H1 (cell line): ENCODE data around the gene CASK. TPM values are rescaled to one million over a fixed set of nuclear protein-coding genes. Genes with fewer than 3 reads are reported as not detected.

Experiments used
- ASH2L ChIP-seq: fragments of 200-600, 300-600 bp; sonication (generic); IDR thresholded peaks from one replicate; pipeline ENCODE4 v1.7.1; 2017; ENCODE audit warnings: low read length
- ATF2 ChIP-seq: IDR thresholded peaks from 2 replicates; pipeline ENCODE4 v1.6.1; 2012; ENCODE audit warnings: low read length, inconsistent platforms
- CTBP2 ChIP-seq: IDR thresholded peaks from 2 replicates; pipeline ENCODE4 v1.7.0; 2011; ENCODE audit warnings: borderline replicate concordance, mild to moderate bottlenecking, moderate library complexity, mixed read lengths, low read length; ENCODE audit not compliant: insufficient read depth, insufficient read length
- EZH2 ChIP-seq: fragments of 200-600 bp; sonication (generic); IDR thresholded peaks from 2 replicates; pipeline ENCODE4 v1.7.1; 2012; ENCODE audit warnings: low read depth, mild to moderate bottlenecking, moderate library complexity, low read length, inconsistent platforms; ENCODE audit not compliant: severe bottlenecking
- NANOG ChIP-seq: IDR thresholded peaks from 2 replicates; pipeline ENCODE4 v1.6.1; 2011; ENCODE audit warnings: low read length, low read depth, mild to moderate bottlenecking, inconsistent platforms; ENCODE audit not compliant: insufficient read depth, poor library complexity, severe bottlenecking
- POU5F1 ChIP-seq: IDR thresholded peaks from 2 replicates; pipeline ENCODE4 v1.6.1; 2011; ENCODE audit warnings: low read depth, mild to moderate bottlenecking, low read length, moderate library complexity
- SP1 ChIP-seq: IDR thresholded peaks from 2 replicates; pipeline ENCODE4 v1.6.1; 2011; ENCODE audit warnings: low read depth, low read length
- SUZ12 ChIP-seq: fragments of 200-600 bp; sonication (generic); IDR thresholded peaks from 2 replicates; pipeline ENCODE4 v1.6.1; 2012; ENCODE audit warnings: mild to moderate bottlenecking, inconsistent platforms, low read length, moderate library complexity, mixed read lengths
- TEAD4 ChIP-seq: IDR thresholded peaks from 2 replicates; pipeline ENCODE4 v1.6.1; 2012; ENCODE audit warnings: low read depth, low read length, inconsistent platforms, mixed read lengths
- polyA plus RNA-seq, 7 experiments: library from polyadenylated mRNA; depleted of rRNA in 3 of 7; stranded (reverse) in 5 of 7; unstranded in 2 of 7; fragments of >200 nt in 5 of 7; fragments of 200-250 nt in 2 of 7; gene quantifications; 1 replicate in 5 of 7; 2 replicates in 1 of 7; 4 replicates in 1 of 7; pipeline versions ENCODE4 v1.2.1 to v1.2.3, GENCODE V29; 2011 to 2013; ENCODE audit warnings: missing spikeins in 2 of 7, mixed read lengths in 2 of 7
- total RNA-seq: library from RNA; stranded (reverse); fragmentation: NEBNext Ultra II Directional; extraction: Animal tissue kit (Norgen Biotek cat#: 25700); gene quantifications from 2 replicates; pipeline ENCODE4 v1.2.1, GENCODE V29; 2021
- TF ChIP-seq, protein P1 (sequence below): fragments of 300-600 bp; sonication (generic); IDR thresholded peaks from 2 replicates; pipeline ENCODE4 v1.7.1; 2012; ENCODE audit warnings: low read length, moderate library complexity, mild to moderate bottlenecking, inconsistent platforms; ENCODE audit not compliant: insufficient replicate concordance

The CASK gene
- total and polyA plus RNA-seq, 2 of the 8 experiments (the other 6 are each of a cell fraction or from before 2014, with no cell fraction given), result 21.6 to 55.1 TPM

- TF ChIP-seq, protein P1, sequence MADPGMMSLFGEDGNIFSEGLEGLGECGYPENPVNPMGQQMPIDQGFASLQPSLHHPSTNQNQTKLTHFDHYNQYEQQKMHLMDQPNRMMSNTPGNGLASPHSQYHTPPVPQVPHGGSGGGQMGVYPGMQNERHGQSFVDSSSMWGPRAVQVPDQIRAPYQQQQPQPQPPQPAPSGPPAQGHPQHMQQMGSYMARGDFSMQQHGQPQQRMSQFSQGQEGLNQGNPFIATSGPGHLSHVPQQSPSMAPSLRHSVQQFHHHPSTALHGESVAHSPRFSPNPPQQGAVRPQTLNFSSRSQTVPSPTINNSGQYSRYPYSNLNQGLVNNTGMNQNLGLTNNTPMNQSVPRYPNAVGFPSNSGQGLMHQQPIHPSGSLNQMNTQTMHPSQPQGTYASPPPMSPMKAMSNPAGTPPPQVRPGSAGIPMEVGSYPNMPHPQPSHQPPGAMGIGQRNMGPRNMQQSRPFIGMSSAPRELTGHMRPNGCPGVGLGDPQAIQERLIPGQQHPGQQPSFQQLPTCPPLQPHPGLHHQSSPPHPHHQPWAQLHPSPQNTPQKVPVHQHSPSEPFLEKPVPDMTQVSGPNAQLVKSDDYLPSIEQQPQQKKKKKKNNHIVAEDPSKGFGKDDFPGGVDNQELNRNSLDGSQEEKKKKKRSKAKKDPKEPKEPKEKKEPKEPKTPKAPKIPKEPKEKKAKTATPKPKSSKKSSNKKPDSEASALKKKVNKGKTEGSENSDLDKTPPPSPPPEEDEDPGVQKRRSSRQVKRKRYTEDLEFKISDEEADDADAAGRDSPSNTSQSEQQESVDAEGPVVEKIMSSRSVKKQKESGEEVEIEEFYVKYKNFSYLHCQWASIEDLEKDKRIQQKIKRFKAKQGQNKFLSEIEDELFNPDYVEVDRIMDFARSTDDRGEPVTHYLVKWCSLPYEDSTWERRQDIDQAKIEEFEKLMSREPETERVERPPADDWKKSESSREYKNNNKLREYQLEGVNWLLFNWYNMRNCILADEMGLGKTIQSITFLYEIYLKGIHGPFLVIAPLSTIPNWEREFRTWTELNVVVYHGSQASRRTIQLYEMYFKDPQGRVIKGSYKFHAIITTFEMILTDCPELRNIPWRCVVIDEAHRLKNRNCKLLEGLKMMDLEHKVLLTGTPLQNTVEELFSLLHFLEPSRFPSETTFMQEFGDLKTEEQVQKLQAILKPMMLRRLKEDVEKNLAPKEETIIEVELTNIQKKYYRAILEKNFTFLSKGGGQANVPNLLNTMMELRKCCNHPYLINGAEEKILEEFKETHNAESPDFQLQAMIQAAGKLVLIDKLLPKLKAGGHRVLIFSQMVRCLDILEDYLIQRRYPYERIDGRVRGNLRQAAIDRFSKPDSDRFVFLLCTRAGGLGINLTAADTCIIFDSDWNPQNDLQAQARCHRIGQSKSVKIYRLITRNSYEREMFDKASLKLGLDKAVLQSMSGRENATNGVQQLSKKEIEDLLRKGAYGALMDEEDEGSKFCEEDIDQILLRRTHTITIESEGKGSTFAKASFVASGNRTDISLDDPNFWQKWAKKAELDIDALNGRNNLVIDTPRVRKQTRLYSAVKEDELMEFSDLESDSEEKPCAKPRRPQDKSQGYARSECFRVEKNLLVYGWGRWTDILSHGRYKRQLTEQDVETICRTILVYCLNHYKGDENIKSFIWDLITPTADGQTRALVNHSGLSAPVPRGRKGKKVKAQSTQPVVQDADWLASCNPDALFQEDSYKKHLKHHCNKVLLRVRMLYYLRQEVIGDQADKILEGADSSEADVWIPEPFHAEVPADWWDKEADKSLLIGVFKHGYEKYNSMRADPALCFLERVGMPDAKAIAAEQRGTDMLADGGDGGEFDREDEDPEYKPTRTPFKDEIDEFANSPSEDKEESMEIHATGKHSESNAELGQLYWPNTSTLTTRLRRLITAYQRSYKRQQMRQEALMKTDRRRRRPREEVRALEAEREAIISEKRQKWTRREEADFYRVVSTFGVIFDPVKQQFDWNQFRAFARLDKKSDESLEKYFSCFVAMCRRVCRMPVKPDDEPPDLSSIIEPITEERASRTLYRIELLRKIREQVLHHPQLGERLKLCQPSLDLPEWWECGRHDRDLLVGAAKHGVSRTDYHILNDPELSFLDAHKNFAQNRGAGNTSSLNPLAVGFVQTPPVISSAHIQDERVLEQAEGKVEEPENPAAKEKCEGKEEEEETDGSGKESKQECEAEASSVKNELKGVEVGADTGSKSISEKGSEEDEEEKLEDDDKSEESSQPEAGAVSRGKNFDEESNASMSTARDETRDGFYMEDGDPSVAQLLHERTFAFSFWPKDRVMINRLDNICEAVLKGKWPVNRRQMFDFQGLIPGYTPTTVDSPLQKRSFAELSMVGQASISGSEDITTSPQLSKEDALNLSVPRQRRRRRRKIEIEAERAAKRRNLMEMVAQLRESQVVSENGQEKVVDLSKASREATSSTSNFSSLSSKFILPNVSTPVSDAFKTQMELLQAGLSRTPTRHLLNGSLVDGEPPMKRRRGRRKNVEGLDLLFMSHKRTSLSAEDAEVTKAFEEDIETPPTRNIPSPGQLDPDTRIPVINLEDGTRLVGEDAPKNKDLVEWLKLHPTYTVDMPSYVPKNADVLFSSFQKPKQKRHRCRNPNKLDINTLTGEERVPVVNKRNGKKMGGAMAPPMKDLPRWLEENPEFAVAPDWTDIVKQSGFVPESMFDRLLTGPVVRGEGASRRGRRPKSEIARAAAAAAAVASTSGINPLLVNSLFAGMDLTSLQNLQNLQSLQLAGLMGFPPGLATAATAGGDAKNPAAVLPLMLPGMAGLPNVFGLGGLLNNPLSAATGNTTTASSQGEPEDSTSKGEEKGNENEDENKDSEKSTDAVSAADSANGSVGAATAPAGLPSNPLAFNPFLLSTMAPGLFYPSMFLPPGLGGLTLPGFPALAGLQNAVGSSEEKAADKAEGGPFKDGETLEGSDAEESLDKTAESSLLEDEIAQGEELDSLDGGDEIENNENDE, result no peak
- no peak for TF ChIP-seq CTBP2
- TF ChIP-seq SP1, result no peak
- no peak for TF ChIP-seq ATF2
- TF ChIP-seq NANOG, result no peak
- no peak for TF ChIP-seq ASH2L
- TF ChIP-seq EZH2, result no peak
- TF ChIP-seq TEAD4, result no peak
- no peak for TF ChIP-seq POU5F1
- TF ChIP-seq SUZ12, result no peak
Observed at GRCh38 chrX:41887691-41888090, 35.7 kb downstream of the CASK start (continued).
